H1 (cell line): ENCODE results near the gene CEP192. TPM values are rescaled to one million over a fixed set of nuclear protein-coding genes. Genes with fewer than 3 reads are reported as not detected.

Experiments
- CTCF ChIA-PET: fragments of 300-600 bp; sonication (Branson Sonifier 250); formaldehyde crosslinking; loops from one replicate; lab custom pipeline; 2021; ENCODE audit not compliant: partially characterized antibody; lab: Charles Lee
- POLR2A ChIA-PET: fragments of 300-600 bp; sonication (Branson Sonifier 250); formaldehyde crosslinking; loops from one replicate; lab custom pipeline; 2021; ENCODE audit warnings: inconsistent platforms; ENCODE audit not compliant: partially characterized antibody; lab: Charles Lee
- DNase-seq, 2 experiments: peaks; one replicate each; pipeline versions ENCODE4 v3.0.0 to v3.0.0-alpha.2; 2010 to 2022; ENCODE audit warnings: low spot score in 2 of 2, low read depth in 1 of 2, mixed read lengths in 1 of 2
- FAIRE-seq: peaks from 2 replicates; lab custom pipeline; 2011; peaks lifted over from hg19 to GRCh38; lab: Jason Lieb, UNC
- H2AFZ ChIP-seq: 2 replicates; pipeline ENCODE4 v1.8.1; 2012; ENCODE audit warnings: low read length, inconsistent platforms
- H2AK5ac ChIP-seq: 2 replicates; pipeline ENCODE4 v1.6.1; 2013; ENCODE audit warnings: low read depth, low read length
- H2BK120ac ChIP-seq: replicated peaks from 2 replicates; pipeline ENCODE3; 2013; ENCODE audit warnings: low read depth, low read length, inconsistent platforms
- H2BK12ac ChIP-seq: 2 replicates; pipeline ENCODE4 v1.6.1; 2013; ENCODE audit warnings: low read depth, low read length
- H2BK15ac ChIP-seq: 2 replicates; pipeline ENCODE4 v1.6.1; 2013; ENCODE audit warnings: low read length
- H2BK20ac ChIP-seq: 2 replicates; pipeline ENCODE4 v1.6.1; 2013; ENCODE audit warnings: low read length
- H2BK5ac ChIP-seq: 2 replicates; pipeline ENCODE4 v1.6.1; 2013; ENCODE audit warnings: low read depth, low read length
- H3K14ac ChIP-seq: 2 replicates; pipeline ENCODE4 v1.6.1; 2013; ENCODE audit warnings: inconsistent platforms; ENCODE audit not compliant: insufficient read length
- H3K18ac ChIP-seq: 2 replicates; pipeline ENCODE4 v1.6.1; 2013; ENCODE audit warnings: low read length; ENCODE audit errors: extremely low read depth
- H3K23ac ChIP-seq: 2 replicates; pipeline ENCODE4 v1.6.1; 2013; ENCODE audit warnings: inconsistent platforms; ENCODE audit not compliant: insufficient read length
- H3K23me2 ChIP-seq: 2 replicates; pipeline ENCODE4 v1.6.1; 2013; ENCODE audit warnings: low read depth, low read length
- H3K27ac ChIP-seq: 2 replicates; pipeline ENCODE4 v1.6.1; 2011; ENCODE audit warnings: low read depth, low read length, inconsistent platforms
- H3K27me3 ChIP-seq, 4 experiments: replicated peaks in 1 of 4; 1 replicate in 1 of 4; 2 replicates in 3 of 4; pipeline versions ENCODE4 v1.6.1 to v1.8.1; 2011 to 2013; ENCODE audit warnings: low read length in 3 of 4, mild to moderate bottlenecking in 3 of 4, inconsistent platforms in 2 of 4, mixed read lengths in 2 of 4, moderate library complexity in 1 of 4; ENCODE audit not compliant: control insufficient read depth in 3 of 4, insufficient read depth in 3 of 4; ENCODE audit errors: extremely low read depth in 1 of 4
- H3K36me3 ChIP-seq, 4 experiments: 2 replicates each; pipeline versions ENCODE4 v1.6.1 to v1.8.1; 2011 to 2013; ENCODE audit warnings: mild to moderate bottlenecking in 4 of 4, low read length in 3 of 4, moderate library complexity in 2 of 4, control low read depth in 1 of 4, inconsistent platforms in 1 of 4; ENCODE audit not compliant: insufficient read depth in 4 of 4, control insufficient read depth in 2 of 4
- H3K4ac ChIP-seq: replicated peaks from 2 replicates; pipeline ENCODE3; 2013; ENCODE audit warnings: low read length, low read depth, mixed read lengths, inconsistent platforms; ENCODE audit not compliant: insufficient read length
- H3K4me1 ChIP-seq, 4 experiments: replicated peaks in 1 of 4; 1 replicate in 1 of 4; 2 replicates in 3 of 4; pipeline versions ENCODE4 v1.6.1 to v1.8.1; 2011 to 2013; ENCODE audit warnings: low read length in 3 of 4, inconsistent platforms in 2 of 4, mixed read lengths in 1 of 4; ENCODE audit not compliant: insufficient read depth in 4 of 4, control insufficient read depth in 3 of 4
- H3K4me2 ChIP-seq, 2 experiments: 2 replicates each; pipeline versions ENCODE4 v1.6.1 to v1.8.1; 2011 to 2013; ENCODE audit warnings: low read depth in 2 of 2, low read length in 2 of 2, control low read depth in 1 of 2, inconsistent platforms in 1 of 2, mild to moderate bottlenecking in 1 of 2; ENCODE audit not compliant: insufficient read depth in 1 of 2
- H3K4me3 ChIP-seq, 4 experiments: fragments of 200-600, 300-600 bp in 1 of 4; sonication (generic), shearing (Covaris generic), sonication (Bioruptor Twin) in 1 of 4; 2 replicates each; pipeline versions ENCODE4 v1.5.1 to v1.8.1; 2011 to 2016; ENCODE audit warnings: low read length in 4 of 4, low read depth in 3 of 4, control low read depth in 2 of 4, inconsistent platforms in 2 of 4, mild to moderate bottlenecking in 2 of 4, mixed read lengths in 1 of 4, moderate library complexity in 1 of 4; ENCODE audit not compliant: insufficient read depth in 2 of 4; ENCODE audit errors: extremely low read depth in 1 of 4
- H3K56ac ChIP-seq: replicated peaks from 2 replicates; pipeline ENCODE3; 2013; ENCODE audit warnings: low read depth, mild to moderate bottlenecking, mixed read lengths, low read length, inconsistent platforms; ENCODE audit not compliant: insufficient read length
- H3K79me1 ChIP-seq: 2 replicates; pipeline ENCODE4 v1.6.1; 2013; ENCODE audit warnings: low read depth, low read length, control low read depth
- H3K79me2 ChIP-seq, 2 experiments: 2 replicates each; pipeline versions ENCODE4 v1.6.1 to v1.8.1; 2012 to 2013; ENCODE audit warnings: low read length in 2 of 2, mild to moderate bottlenecking in 2 of 2, inconsistent platforms in 1 of 2; ENCODE audit not compliant: insufficient read depth in 2 of 2, control insufficient read depth in 1 of 2
- H3K9ac ChIP-seq, 4 experiments: replicated peaks in 1 of 4; 1 replicate in 1 of 4; 2 replicates in 3 of 4; pipeline versions ENCODE4 v1.6.1 to v1.8.1; 2011 to 2013; ENCODE audit warnings: low read depth in 3 of 4, low read length in 3 of 4, control low read depth in 2 of 4, mild to moderate bottlenecking in 2 of 4, moderate library complexity in 2 of 4, inconsistent platforms in 1 of 4; ENCODE audit errors: extremely low read depth in 1 of 4
- H3K9me3 ChIP-seq, 2 experiments: 2 replicates each; pipeline versions ENCODE4 v1.6.1 to v1.8.1; 2012 to 2013; ENCODE audit warnings: mild to moderate bottlenecking in 2 of 2, moderate library complexity in 2 of 2, control low read depth in 1 of 2, inconsistent platforms in 1 of 2, low read depth in 1 of 2, low read length in 1 of 2, mixed read lengths in 1 of 2; ENCODE audit not compliant: insufficient read depth in 2 of 2
- H4K20me1 ChIP-seq, 2 experiments: replicated peaks in 1 of 2; 2 replicates each; pipeline versions ENCODE3 to v1.8.1; 2011 to 2013; ENCODE audit warnings: inconsistent platforms in 2 of 2, low read length in 2 of 2, mild to moderate bottlenecking in 1 of 2; ENCODE audit not compliant: insufficient read depth in 2 of 2, control insufficient read depth in 1 of 2
- H4K5ac ChIP-seq: 2 replicates; pipeline ENCODE4 v1.6.1; 2013; ENCODE audit warnings: low read length, low read depth, mixed read lengths, inconsistent platforms; ENCODE audit not compliant: insufficient read length
- H4K8ac ChIP-seq: 2 replicates; pipeline ENCODE4 v1.8.0; 2013; ENCODE audit warnings: mild to moderate bottlenecking, moderate library complexity, low read length, inconsistent platforms; ENCODE audit not compliant: insufficient read depth; ENCODE audit errors: extremely low read depth
- H4K91ac ChIP-seq: replicated peaks from 2 replicates; pipeline ENCODE3; 2013; ENCODE audit warnings: low read length, mixed read lengths, inconsistent platforms; ENCODE audit not compliant: insufficient read length
- ASH2L ChIP-seq: fragments of 200-600, 300-600 bp; sonication (generic); IDR thresholded peaks from one replicate; pipeline ENCODE4 v1.7.1; 2017; ENCODE audit warnings: low read length
- FOSL1 ChIP-seq: IDR thresholded peaks from 2 replicates; pipeline ENCODE4 v1.6.1; 2011; ENCODE audit warnings: mild to moderate bottlenecking, low read depth, low read length, moderate library complexity; ENCODE audit not compliant: insufficient read depth
- MAFK ChIP-seq: IDR thresholded peaks from 2 replicates; pipeline ENCODE4 v1.6.1; 2012; ENCODE audit warnings: low read depth, mild to moderate bottlenecking, improper control_type of control experiment, low read length
- MAX ChIP-seq: IDR thresholded peaks from 2 replicates; pipeline ENCODE4 v1.6.1; 2012; ENCODE audit warnings: inconsistent platforms
- NANOG ChIP-seq: IDR thresholded peaks from 2 replicates; pipeline ENCODE4 v1.6.1; 2011; ENCODE audit warnings: low read length, low read depth, mild to moderate bottlenecking, inconsistent platforms; ENCODE audit not compliant: insufficient read depth, poor library complexity, severe bottlenecking
- POLR2AphosphoS5 ChIP-seq: IDR thresholded peaks from 2 replicates; pipeline ENCODE4 v1.6.1; 2011; ENCODE audit warnings: low read depth, low read length
- RBBP5 ChIP-seq: IDR thresholded peaks from 2 replicates; pipeline ENCODE4 v1.7.1; 2012; ENCODE audit warnings: low read depth, mild to moderate bottlenecking, inconsistent platforms, low read length, moderate library complexity, borderline replicate concordance
- RNF2 ChIP-seq: fragments of 200-900, 300-1000 bp; sonication (generic); IDR thresholded peaks from 2 replicates; pipeline ENCODE4 v1.7.1; 2016; ENCODE audit warnings: borderline replicate concordance, low read depth, mild to moderate bottlenecking, antibody characterized with exemption, low read length; ENCODE audit not compliant: poor library complexity, severe bottlenecking; ENCODE audit errors: missing control alignments
- SIX5 ChIP-seq: IDR thresholded peaks from 2 replicates; pipeline ENCODE4 v1.6.1; 2011; ENCODE audit warnings: mild to moderate bottlenecking, low read depth, low read length
- SP4 ChIP-seq: IDR thresholded peaks from 2 replicates; pipeline ENCODE4 v1.6.1; 2012; ENCODE audit warnings: low read length, inconsistent platforms
- TBP ChIP-seq: IDR thresholded peaks from 2 replicates; pipeline ENCODE4 v1.6.1; 2011; ENCODE audit warnings: low read depth, low read length, improper control_type of control experiment
- polyA plus RNA-seq, 7 experiments: library from polyadenylated mRNA; depleted of rRNA in 3 of 7; stranded (reverse) in 5 of 7; unstranded in 2 of 7; fragments of >200 nt in 5 of 7; fragments of 200-250 nt in 2 of 7; gene quantifications; 1 replicate in 5 of 7; 2 replicates in 1 of 7; 4 replicates in 1 of 7; pipeline versions ENCODE4 v1.2.1 to v1.2.3, GENCODE V29; 2011 to 2013; ENCODE audit warnings: missing spikeins in 2 of 7, mixed read lengths in 2 of 7
- total RNA-seq: library from RNA; stranded (reverse); fragmentation: NEBNext Ultra II Directional; extraction: Animal tissue kit (Norgen Biotek cat#: 25700); gene quantifications from 2 replicates; pipeline ENCODE4 v1.2.1, GENCODE V29; 2021

The CEP192 gene
- total and polyA plus RNA-seq, 2 of the 8 experiments (the other 6 are each of a cell fraction or from before 2014, with no cell fraction given) = 13.4 to 23.1 TPM

DNA sequence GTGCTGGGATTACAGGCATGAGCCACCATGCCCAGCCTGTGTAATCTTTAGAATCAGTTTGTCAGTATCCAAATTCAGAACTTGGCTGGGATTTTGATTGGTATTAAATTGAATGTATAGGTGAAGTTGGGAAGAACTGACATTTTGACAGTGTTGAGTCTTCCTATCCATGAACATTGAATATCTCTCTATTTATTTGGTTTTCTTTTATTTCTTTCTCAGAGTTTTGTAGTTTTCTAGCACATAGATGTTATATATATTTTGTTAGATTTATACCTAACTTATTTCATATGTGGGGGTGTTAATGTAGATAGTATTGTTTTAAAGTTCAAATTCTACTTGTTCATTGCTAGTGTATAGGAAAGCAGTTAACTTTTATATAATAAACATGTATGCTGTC lies 31.5 kb downstream of the CEP192 start:
- Histone ChIP-seq H2BK12ac (no peak overlapping the region), H3K23me2 (no peaks in the 10 kb centered on the region), H2BK5ac (no peak overlapping the region), H2AK5ac (no peak overlapping the region), H2BK20ac (no peak overlapping the region), H3K14ac (no peak overlapping the region), H3K79me2 (peaks cover 0 to 6% of the 10 kb centered on the region in 2 experiments; a peak in 1 of 4 replicates), H3K9me3 (no peaks in the 10 kb centered on the region), H3K9ac (no peak overlapping the region), H3K27me3 (no peaks in the 10 kb centered on the region), H2AFZ (no peak overlapping the region), H3K56ac (no peak overlapping the region), H4K20me1 (peaks cover 0 to 1% of the 10 kb centered on the region in 2 experiments), H3K4me2 (no peak overlapping the region), H3K4me3 (no peak overlapping the region), H3K23ac (no peak overlapping the region), H3K4me1 (no peaks in the 10 kb centered on the region), H3K36me3 (peaks cover 4 to 30% (median 9%) of the 10 kb centered on the region in 4 experiments; a peak in 7 of 8 replicates), H4K8ac (no peak overlapping the region), H4K5ac (no peak overlapping the region), H4K91ac (no peak overlapping the region), H3K4ac (no peak overlapping the region), H2BK15ac (no peak overlapping the region), H2BK120ac (no peak overlapping the region), H3K79me1 (no peaks in the 10 kb centered on the region), H3K27ac (no peak overlapping the region), H3K18ac (no peak overlapping the region)
- FAIRE-seq (no peak), DNase-seq (no peak)
- TF ChIP-seq RNF2 (no peak), MAFK (no peak), NANOG (no peak), FOSL1 (no peak), MAX (no peak), ASH2L (no peak), RBBP5 (no peak), SP4 (no peak), TBP (no peak), POLR2AphosphoS5 (no peak), SIX5 (no peak)
- POLR2A ChIA-PET = no interaction called here
- CTCF ChIA-PET = no interaction called here
